PC-3 (cell line): ENCODE measurements around the gene ALDH7A1. TPM values are rescaled to one million over a fixed set of nuclear protein-coding genes. Genes with fewer than 3 reads are reported as not detected.

Experiments used
- ATAC-seq: fragments of 200-7000 bp; cut with Tn5 transposase; 2 replicates; pipeline ENCODE4 v1.9.1; 2020; ENCODE audit warnings: mild to moderate bottlenecking, moderate library complexity
- BruUV-seq: library from RNA; stranded (reverse); fragments of 400-500 nt; replicated peaks from 2 replicates; lab custom pipeline; 2021; lab: Mats Ljungman, UMichigan
- CTCF ChIA-PET: fragments of 300-600 bp; sonication (Branson Sonifier 250); formaldehyde crosslinking; loops from one replicate; lab custom pipeline; 2022; ENCODE audit warnings: antibody characterized with exemption; lab: Charles Lee
- POLR2A ChIA-PET: fragments of 300-600 bp; sonication (Branson Sonifier 250); formaldehyde crosslinking; loops from one replicate; lab custom pipeline; 2022; ENCODE audit warnings: antibody characterized with exemption; ENCODE audit not compliant: unreplicated experiment; lab: Charles Lee
- DNase-seq: peaks from one replicate; pipeline ENCODE4 v3.0.0-alpha.2; 2015
- H2AFZ ChIP-seq: fragments of 300-600 bp; sonication (generic); 2 replicates; pipeline ENCODE4 v1.6.0; 2016; ENCODE audit warnings: antibody characterized with exemption, low read length
- H3F3A ChIP-seq: fragments of 300-600 bp; sonication (generic); one replicate; pipeline ENCODE4 v1.6.0; 2017; ENCODE audit warnings: antibody characterized with exemption, low read length, control low read depth, mild to moderate bottlenecking; ENCODE audit not compliant: unreplicated experiment
- H3K27ac ChIP-seq: fragments of 300-600 bp; sonication (generic); 2 replicates; pipeline ENCODE4 v1.5.1; 2016; ENCODE audit warnings: mild to moderate bottlenecking, low read length
- H3K27me3 ChIP-seq: fragments of 300-600 bp; sonication (generic); 2 replicates; pipeline ENCODE4 v1.6.1; 2016; ENCODE audit warnings: low read length, mixed read lengths
- H3K36me3 ChIP-seq: fragments of 300-600 bp; sonication (generic); 2 replicates; pipeline ENCODE4 v1.6.1; 2016; ENCODE audit warnings: low read depth, mixed run types, low read length, mixed read lengths
- H3K4me1 ChIP-seq: fragments of 300-600 bp; sonication (generic); 2 replicates; pipeline ENCODE4 v1.5.1; 2016; ENCODE audit warnings: low read length; ENCODE audit not compliant: insufficient read depth
- H3K4me2 ChIP-seq: fragments of 300-600 bp; sonication (generic); 2 replicates; pipeline ENCODE4 v1.6.0; 2016; ENCODE audit warnings: low read length
- H3K4me3 ChIP-seq: fragments of 300-600 bp; sonication (generic); 2 replicates; pipeline ENCODE4 v1.5.1; 2016; ENCODE audit warnings: mild to moderate bottlenecking, low read length, mixed read lengths
- H3K79me2 ChIP-seq: fragments of 300-600 bp; sonication (generic); 2 replicates; pipeline ENCODE4 v1.6.1; 2017; ENCODE audit warnings: low read length, mixed read lengths
- H3K9ac ChIP-seq: fragments of 300-600 bp; sonication (generic); 2 replicates; pipeline ENCODE4 v1.6.0; 2016; ENCODE audit warnings: mild to moderate bottlenecking, low read length
- H3K9me2 ChIP-seq: fragments of 300-600 bp; sonication (generic); replicated peaks from 2 replicates; pipeline ENCODE4 v1.6.1; 2016; ENCODE audit warnings: mixed run types, low read length, mixed read lengths
- H3K9me3 ChIP-seq: fragments of 300-600 bp; sonication (generic); 2 replicates; pipeline ENCODE4 v1.6.1; 2016; ENCODE audit warnings: low read length, mixed read lengths
- H4K20me1 ChIP-seq: fragments of 300-600 bp; sonication (generic); 2 replicates; pipeline ENCODE4 v1.6.1; 2016; ENCODE audit warnings: low read length, mixed read lengths
- EZH2phosphoT487 ChIP-seq: fragments of 300-600 bp; sonication (generic); IDR thresholded peaks from 2 replicates; pipeline ENCODE4 v1.6.1; 2018; ENCODE audit warnings: mild to moderate bottlenecking, antibody characterized with exemption, low read length, borderline replicate concordance
- intact Hi-C: fragments of 100-400 bp; cut with micrococcal nuclease; formaldehyde crosslinking; loops from 2 replicates; pipeline ENCODE4 v1.9.0; 2023
- total RNA-seq: library from RNA; depleted of rRNA; stranded (reverse); fragments of >200 nt; gene quantifications from 2 replicates; pipeline ENCODE4 v1.2.3, GENCODE V29; 2014
- TF ChIP-seq, protein P1 (sequence below): fragments of 300-600 bp; sonication (generic); conservative IDR thresholded peaks from 2 replicates; pipeline ENCODE4 v1.5.1; 2017; ENCODE audit warnings: antibody characterized with exemption, low read depth, mild to moderate bottlenecking, low read length

Gene ALDH7A1
- total RNA-seq, 1 experiment from 2014 or later = 45.9 TPM

GRCh38 chr5:126544087-126544740 lies 50.8 kb downstream of the ALDH7A1 start:
- intact Hi-C loops = loop anchor here (5.0 kb wide), 1 partner anchor 53 kb away; the partner anchor contains the start of gene ALDH7A1
- Histone ChIP-seq H3K4me3 (no peak overlapping the region), H3K4me1 (no peaks in the 10 kb centered on the region), H3K4me2 (no peak overlapping the region), H3K27ac (no peak overlapping the region), H3K9ac (no peak overlapping the region), H3F3A (no peaks in the 10 kb centered on the region), H3K9me2 (no peaks in the 10 kb centered on the region), H2AFZ (no peak overlapping the region), H3K9me3 (no peaks in the 10 kb centered on the region), H3K27me3 (no peaks in the 10 kb centered on the region), H3K79me2 (no peaks in the 10 kb centered on the region), H4K20me1 (no peaks in the 10 kb centered on the region), H3K36me3 (peaks cover 3% of the 10 kb centered on the region; the same call in 1 of the 2 replicates)
- POLR2A ChIA-PET = interaction anchor here (0.7 kb wide), 1 partner anchor 157 kb away, joined by 13 read pairs; no protein-coding TSS in a partner anchor
- DNase-seq (peak; percentile 44), ATAC-seq (peak; percentile 58)
- CTCF ChIA-PET = no interaction called here
- TF ChIP-seq EZH2phosphoT487 = no peak
- TF ChIP-seq, protein P1, sequence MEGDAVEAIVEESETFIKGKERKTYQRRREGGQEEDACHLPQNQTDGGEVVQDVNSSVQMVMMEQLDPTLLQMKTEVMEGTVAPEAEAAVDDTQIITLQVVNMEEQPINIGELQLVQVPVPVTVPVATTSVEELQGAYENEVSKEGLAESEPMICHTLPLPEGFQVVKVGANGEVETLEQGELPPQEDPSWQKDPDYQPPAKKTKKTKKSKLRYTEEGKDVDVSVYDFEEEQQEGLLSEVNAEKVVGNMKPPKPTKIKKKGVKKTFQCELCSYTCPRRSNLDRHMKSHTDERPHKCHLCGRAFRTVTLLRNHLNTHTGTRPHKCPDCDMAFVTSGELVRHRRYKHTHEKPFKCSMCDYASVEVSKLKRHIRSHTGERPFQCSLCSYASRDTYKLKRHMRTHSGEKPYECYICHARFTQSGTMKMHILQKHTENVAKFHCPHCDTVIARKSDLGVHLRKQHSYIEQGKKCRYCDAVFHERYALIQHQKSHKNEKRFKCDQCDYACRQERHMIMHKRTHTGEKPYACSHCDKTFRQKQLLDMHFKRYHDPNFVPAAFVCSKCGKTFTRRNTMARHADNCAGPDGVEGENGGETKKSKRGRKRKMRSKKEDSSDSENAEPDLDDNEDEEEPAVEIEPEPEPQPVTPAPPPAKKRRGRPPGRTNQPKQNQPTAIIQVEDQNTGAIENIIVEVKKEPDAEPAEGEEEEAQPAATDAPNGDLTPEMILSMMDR = peak; percentile 62
- TSS peak; percentile 12 for BruUV-seq

GRCh38 chr5:126543660-126544059 lies 51.4 kb downstream of the ALDH7A1 start:
- H3K4me2 ChIP-seq = no peak overlapping the region
- H3K9ac ChIP-seq = no peak overlapping the region
- no peak overlapping the region for H3K27ac ChIP-seq
- no peaks in the 10 kb centered on the region for H4K20me1 ChIP-seq
- H2AFZ ChIP-seq = no peak overlapping the region
- intact Hi-C loops = loop anchor here (5.0 kb wide), 1 partner anchor 54 kb away; the partner anchor contains the start of gene ALDH7A1
- H3K9me2 ChIP-seq = no peaks in the 10 kb centered on the region
- no peak overlapping the region for H3K4me3 ChIP-seq
- no peaks in the 10 kb centered on the region for H3K9me3 ChIP-seq
- peaks cover 4% of the 10 kb centered on the region for H3K4me1 ChIP-seq
- H3K36me3 ChIP-seq = peaks cover 3% of the 10 kb centered on the region; the same call in 1 of the 2 replicates
- H3K79me2 ChIP-seq = no peaks in the 10 kb centered on the region
- ChIA-PET POLR2A (interaction anchor here (0.7 kb wide), 1 partner anchor 156 kb away, joined by 13 read pairs; no protein-coding TSS in a partner anchor), CTCF (interaction anchor here (0.6 kb wide), 1 partner anchor 62 kb away, joined by 3 read pairs; no protein-coding TSS in a partner anchor)
- H3K27me3 ChIP-seq = no peaks in the 10 kb centered on the region
- BruUV-seq = no TSS peak
- DNase-seq = no peak
- ATAC-seq = no peak
- H3F3A ChIP-seq = no peaks in the 10 kb centered on the region
- no peak for TF ChIP-seq EZH2phosphoT487

DNA sequence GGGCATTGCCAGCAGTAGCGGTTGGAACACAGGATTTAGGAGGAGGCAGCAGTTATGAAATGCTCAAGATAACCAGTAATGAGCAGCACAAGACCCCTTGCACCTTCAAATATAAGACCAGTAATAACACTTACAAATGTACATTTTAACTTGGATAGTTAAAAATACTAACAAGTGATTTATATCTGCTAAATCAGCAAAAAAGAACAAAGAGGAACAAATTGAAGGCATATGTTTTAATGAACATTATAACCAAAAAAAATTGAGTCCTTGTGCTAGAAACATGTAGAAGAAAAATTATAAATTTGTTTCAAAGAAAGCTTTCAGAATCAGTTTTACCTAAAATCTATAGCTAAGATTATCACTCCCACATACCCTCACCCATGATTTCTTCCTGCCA lies 52.0 kb downstream of the ALDH7A1 start:
- ChIA-PET CTCF (interaction anchor here (0.6 kb wide), 1 partner anchor 62 kb away, joined by 3 read pairs; no protein-coding TSS in a partner anchor), POLR2A (no interaction called here)
- H3F3A ChIP-seq = no peaks in the 10 kb centered on the region
- H3K9me3 ChIP-seq = no peaks in the 10 kb centered on the region
- H3K27ac ChIP-seq = no peak overlapping the region
- no peak overlapping the region for H2AFZ ChIP-seq
- H3K9ac ChIP-seq = no peak overlapping the region
- H4K20me1 ChIP-seq = no peaks in the 10 kb centered on the region
- intact Hi-C loops = loop anchor here (5.0 kb wide), 1 partner anchor 54 kb away; the partner anchor contains the start of gene ALDH7A1
- ATAC-seq = no peak
- H3K27me3 ChIP-seq = no peaks in the 10 kb centered on the region
- H3K4me2 ChIP-seq = no peak overlapping the region
- no peaks in the 10 kb centered on the region for H3K79me2 ChIP-seq
- TF ChIP-seq, protein P1 = no peak
- no peaks in the 10 kb centered on the region for H3K9me2 ChIP-seq
- peaks cover 8% of the 10 kb centered on the region for H3K4me1 ChIP-seq
- no TSS peak for BruUV-seq
- H3K36me3 ChIP-seq = peaks cover 3% of the 10 kb centered on the region; the same call in 1 of the 2 replicates
- DNase-seq = no peak
- H3K4me3 ChIP-seq = no peak overlapping the region
